Measurements from ENCODE around the gene CAMTA2.
"Not testable (repeated sequence)": the region's sequence is repeated elsewhere in the genome, so short reads cannot be mapped to it uniquely, and the experiment has no call there.

CAMTA2 gene, protein sequence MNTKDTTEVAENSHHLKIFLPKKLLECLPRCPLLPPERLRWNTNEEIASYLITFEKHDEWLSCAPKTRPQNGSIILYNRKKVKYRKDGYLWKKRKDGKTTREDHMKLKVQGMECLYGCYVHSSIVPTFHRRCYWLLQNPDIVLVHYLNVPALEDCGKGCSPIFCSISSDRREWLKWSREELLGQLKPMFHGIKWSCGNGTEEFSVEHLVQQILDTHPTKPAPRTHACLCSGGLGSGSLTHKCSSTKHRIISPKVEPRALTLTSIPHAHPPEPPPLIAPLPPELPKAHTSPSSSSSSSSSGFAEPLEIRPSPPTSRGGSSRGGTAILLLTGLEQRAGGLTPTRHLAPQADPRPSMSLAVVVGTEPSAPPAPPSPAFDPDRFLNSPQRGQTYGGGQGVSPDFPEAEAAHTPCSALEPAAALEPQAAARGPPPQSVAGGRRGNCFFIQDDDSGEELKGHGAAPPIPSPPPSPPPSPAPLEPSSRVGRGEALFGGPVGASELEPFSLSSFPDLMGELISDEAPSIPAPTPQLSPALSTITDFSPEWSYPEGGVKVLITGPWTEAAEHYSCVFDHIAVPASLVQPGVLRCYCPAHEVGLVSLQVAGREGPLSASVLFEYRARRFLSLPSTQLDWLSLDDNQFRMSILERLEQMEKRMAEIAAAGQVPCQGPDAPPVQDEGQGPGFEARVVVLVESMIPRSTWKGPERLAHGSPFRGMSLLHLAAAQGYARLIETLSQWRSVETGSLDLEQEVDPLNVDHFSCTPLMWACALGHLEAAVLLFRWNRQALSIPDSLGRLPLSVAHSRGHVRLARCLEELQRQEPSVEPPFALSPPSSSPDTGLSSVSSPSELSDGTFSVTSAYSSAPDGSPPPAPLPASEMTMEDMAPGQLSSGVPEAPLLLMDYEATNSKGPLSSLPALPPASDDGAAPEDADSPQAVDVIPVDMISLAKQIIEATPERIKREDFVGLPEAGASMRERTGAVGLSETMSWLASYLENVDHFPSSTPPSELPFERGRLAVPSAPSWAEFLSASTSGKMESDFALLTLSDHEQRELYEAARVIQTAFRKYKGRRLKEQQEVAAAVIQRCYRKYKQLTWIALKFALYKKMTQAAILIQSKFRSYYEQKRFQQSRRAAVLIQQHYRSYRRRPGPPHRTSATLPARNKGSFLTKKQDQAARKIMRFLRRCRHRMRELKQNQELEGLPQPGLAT

GRCh38 chr17:4986951-4987766 is at the start of gene CAMTA2:
Gene CAMTA2 (minus strand): TSS chr17:4987675. CDS start chr17:4986222, 1,453 bp downstream.
- peak; percentile 88 for DNase-seq (ENCODE audit: low spot score)

DNA sequence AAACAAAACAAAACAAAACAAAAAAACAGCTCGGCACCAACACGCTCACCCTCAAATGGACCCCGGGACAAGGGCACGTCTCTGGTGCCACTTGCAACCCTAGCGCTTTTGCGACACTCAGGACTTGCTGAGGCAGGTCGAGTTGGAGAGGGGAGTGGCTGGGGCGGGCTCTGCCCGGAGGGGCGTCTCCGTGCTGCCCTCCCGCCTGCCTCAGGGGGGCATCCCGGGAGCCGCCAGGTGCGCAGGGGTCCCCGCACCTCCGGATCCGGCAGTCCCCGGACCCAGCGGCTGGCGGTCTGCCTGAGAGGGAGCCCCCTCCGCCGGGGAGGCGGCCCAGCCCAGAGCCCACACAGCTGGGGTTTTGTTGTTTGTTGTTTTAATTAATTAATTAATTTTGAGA is 47.8 kb upstream of the CAMTA2 start, which contains the start of gene SLC52A1:
TSS of gene SLC52A1 (minus strand) at position 112 of the 400 bp plus-strand sequence. CDS start 820 bp downstream, outside the sequence.
- DNase-seq (ENCODE audit: low spot score): peak; percentile 37

GRCh38 chr17:5034651-5035050 is 47.2 kb upstream of the CAMTA2 start:
- no peak for DNase-seq (ENCODE audit: low spot score)

DNA sequence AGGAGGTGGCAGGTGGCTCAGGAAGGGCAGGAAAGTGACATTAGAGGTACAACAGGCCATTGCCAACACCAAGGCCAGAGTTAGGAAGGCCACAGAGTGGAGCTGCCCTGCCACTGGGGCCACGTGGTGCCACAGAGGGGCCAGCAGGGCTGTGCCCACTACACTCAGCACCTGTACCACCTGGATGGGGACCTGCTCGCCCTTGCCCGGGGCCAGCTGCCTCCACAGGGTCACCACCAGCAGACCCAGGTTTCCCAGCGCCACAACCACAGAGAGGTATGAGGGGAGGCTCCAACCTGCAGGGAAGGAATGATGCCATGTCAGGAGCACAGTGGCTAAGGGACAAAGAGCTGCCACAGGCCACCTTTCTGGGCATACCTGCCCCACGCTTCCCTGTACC is 46.6 kb upstream of the CAMTA2 start:
- DNase-seq (ENCODE audit: low spot score): no peak

DNA sequence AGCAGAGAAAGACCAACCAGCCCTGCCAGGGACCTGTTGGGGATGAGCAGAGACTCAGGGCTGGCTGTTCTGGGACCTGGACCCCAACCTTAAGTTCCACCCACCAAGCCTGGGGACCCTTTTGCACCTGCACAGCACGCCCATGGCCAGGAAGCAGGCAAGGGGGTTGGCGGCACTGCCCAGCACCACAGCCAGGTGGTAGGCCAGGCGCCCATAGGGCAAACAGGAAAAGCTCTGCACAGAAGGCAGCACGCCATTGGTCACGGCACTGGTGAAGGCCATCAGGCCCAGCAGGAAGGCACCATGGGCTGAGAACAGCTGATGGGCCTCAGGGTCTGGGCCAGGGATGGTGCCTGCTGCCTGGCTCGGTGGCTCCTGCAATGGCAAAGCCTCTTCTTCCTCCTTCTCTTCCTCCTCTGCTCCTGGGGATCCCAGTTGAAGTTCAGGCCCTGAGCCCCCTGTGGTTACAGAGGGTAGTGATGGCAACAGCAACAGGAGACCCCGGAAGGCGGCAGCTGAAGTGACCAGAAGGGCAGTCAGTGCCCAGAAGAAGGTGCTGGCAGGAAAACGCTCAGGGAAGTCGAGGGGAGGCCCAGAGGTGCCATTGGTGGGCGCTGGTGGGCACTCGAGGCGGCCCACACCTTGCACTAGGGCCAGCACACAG is 46.0 kb upstream of the CAMTA2 start:
- DNase-seq (ENCODE audit: low spot score): no peak

GRCh38 chr17:5032865-5033264 is 45.4 kb upstream of the CAMTA2 start:
- no peak for DNase-seq (ENCODE audit: low spot score)

DNA sequence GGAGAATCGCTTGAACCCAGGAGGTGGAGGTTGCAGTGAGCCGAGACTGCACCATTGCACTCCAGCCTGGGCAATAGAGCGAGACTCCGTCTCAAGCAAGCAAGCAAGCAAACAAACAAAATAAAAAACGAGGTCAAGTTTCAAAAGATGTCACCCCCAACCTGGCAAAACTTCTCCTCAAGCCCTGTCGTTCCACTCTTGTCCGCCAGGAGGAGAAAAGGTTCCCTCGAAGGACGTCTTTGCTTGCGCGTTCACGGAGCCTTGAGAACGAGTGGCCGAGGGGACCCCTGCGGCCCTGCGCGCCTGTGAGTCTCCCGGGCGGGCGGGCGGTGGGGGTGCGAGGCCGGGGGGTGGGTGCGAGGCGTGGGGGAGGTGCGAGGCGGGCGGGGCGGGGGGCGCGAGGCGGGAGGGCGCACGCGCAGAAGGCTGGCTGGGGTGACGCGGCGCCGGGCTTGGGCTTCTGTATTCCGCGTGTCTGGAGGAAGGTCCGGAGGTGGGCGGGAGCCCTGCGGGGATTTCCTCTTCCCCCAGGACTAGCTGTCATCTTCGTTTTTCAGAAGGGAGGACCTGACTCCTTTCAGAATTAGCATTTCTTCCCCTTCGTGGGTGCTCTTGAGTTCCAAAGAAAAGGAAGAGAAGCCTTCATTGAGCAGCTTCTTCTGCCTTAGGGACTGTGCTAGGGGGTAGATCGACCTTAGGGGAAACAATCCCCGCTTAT is 44.0 kb upstream of the CAMTA2 start:
- DNase-seq (ENCODE audit: low spot score): peak; percentile 89

DNA sequence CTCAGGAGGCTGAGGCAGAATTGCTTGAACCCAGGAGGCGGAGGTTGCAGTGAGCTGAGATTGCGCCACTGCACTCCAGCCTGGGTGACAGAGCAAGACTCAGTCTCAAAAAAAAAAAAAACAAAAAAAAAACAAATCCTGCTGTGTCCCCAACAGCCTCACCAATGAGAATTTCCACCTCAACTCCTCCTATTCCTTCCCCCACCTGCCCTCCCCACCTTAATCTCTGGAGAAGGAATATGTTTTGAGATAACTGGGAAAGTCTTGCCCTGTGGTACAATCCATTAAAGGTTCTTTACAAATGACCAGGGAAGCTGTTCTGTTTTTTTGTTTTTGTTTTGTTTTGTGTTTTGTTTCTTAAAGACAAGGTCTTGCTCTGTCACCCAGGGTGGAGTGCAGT is 42.7 kb upstream of the CAMTA2 start:
- not testable (repeated sequence) for DNase-seq (ENCODE audit: low spot score)

GRCh38 chr17:5027916-5028315 is 40.4 kb upstream of the CAMTA2 start:
- no peak for DNase-seq (ENCODE audit: low spot score)

GRCh38 chr17:5027299-5027698 is 39.8 kb upstream of the CAMTA2 start:
- no peak for DNase-seq (ENCODE audit: low spot score)

DNA sequence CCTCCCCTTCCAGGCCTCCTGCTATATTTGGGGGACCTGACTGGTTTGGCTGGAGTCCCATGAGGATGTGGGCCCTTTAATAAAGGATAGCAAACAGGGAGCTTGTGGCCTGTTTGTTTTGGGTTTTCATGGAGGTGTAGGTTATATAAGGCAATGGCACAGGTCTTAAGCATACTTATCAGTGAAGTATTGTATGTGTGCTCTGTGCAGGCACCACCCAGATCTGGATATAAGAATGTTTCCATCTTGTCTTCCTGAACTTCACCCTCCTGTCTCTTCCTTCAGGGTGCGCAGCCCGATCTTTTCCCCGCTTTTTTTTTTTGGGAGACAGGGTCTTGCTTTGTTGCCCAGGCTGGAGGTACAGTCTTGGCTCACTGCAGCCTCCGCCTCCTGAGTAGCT is 37.1 kb upstream of the CAMTA2 start:
- no peak for DNase-seq (ENCODE audit: low spot score)

DNA sequence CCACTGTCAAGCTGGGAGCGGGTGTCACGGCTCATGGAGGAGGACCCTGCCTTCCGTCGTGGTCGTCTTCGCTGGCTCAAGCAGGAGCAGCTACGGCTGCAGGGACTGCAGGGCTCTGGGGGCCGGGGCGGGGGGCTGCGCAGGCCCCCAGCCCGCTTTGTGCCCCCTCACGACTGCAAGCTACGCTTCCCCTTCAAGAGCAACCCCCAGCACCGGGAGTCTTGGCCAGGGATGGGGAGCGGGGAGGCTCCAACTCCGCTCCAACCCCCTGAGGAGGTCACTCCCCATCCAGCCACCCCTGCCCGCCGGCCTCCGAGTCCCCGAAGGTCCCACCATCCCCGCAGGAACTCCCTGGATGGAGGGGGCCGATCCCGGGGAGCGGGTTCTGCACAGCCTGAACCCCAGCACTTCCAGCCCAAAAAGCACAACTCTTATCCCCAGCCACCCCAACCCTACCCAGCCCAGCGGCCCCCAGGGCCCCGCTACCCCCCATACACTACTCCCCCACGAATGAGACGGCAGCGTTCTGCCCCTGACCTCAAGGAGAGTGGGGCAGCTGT is 36.2 kb upstream of the CAMTA2 start:
- no peak for DNase-seq (ENCODE audit: low spot score)

- no peak for DNase-seq (ENCODE audit: low spot score)
These were observed 34.8 kb upstream of the CAMTA2 start for GRCh38 chr17:5022171-5022711.

DNA sequence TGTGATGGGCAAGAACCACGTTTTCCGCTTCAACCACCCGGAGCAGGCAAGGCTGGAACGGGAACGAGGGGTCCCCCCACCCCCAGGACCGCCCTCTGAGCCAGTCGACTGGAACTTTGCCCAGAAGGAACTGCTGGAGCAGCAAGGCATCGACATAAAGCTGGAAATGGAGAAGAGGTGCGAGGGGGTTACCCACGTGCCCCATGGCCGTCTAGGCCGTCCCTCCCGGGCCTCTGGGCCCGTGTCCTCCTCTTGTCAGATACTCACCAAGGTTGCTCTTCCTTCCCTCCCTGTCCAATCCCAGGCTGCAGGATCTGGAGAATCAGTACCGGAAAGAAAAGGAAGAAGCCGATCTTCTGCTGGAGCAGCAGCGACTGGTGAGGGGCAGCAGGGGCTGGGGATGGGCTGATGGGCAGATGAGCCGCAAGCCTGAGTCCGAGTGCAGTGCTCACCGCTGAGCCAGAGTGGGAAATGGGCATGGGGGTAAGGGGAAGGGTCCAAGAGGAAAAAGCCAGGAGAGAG is 33.1 kb upstream of the CAMTA2 start:
- no peak for DNase-seq (ENCODE audit: low spot score)

GRCh38 chr17:5019475-5019956 is 32.0 kb upstream of the CAMTA2 start:
- peak; percentile 29 for DNase-seq (ENCODE audit: low spot score)

- DNase-seq (ENCODE audit: low spot score): no peak
These were observed 26.9 kb upstream of the CAMTA2 start for GRCh38 chr17:5014357-5014756.

DNA sequence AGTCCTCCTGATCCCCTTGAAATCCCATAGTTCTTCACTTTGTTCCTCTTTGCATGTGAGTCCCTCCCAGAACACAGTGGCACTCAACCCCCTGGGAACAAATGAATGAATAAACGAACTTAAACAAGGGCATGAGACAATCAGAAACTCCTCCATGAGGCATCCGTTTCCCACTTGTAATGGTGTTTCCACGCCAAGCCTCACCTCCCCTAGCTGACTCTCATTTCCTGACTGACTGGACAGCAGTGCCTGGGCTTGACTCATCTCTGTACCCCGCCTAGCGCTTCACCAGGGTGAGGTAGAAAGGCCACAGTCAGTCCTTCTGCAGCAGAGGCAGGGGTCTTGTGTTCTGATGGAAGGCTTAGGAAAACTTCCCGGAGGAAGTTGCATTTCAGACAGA is 24.5 kb upstream of the CAMTA2 start:
- peak; percentile 78 for DNase-seq (ENCODE audit: low spot score)

DNA sequence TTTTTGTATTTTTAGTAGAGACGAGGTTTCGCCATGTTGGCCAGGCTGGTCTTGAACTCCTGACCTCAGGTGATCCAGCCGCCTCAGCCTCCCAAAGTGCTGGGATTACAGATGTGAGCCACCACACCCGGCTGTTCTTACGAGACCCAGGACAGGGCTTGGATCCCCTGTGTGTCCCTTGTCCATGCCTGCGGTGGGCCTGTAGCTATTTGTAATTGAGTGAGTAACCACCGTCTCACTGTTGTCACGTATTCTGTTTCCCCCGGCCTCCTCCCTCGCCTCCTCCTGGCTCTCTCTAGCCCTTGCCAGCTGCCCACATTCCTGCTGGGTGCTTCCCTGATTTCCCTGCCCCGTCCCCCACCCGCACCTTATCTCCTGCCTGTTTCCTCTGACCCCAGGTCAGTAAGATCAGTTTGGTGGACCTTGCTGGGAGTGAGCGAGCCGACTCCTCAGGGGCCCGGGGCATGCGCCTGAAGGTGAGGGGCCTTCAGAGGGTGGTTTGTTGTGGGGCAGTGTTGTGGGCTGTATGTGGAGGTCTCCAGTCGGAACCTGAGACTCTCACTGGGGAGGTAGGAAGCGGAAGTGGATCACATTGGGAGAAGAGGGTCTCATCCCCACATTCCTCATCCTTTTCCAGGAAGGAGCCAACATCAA is 15.9 kb upstream of the CAMTA2 start:
- DNase-seq (ENCODE audit: low spot score): no peak
